Testis (tissue), 3 donors: ENCODE data around the gene TMEM44. TPM values are rescaled to one million over a fixed set of nuclear protein-coding genes. Genes with fewer than 3 reads are reported as not detected.
A peak's percentile ranks its signal among the peaks of the same experiment; 100 is the strongest.

ENCODE experiments used
- DNase-seq: peaks from one replicate; pipeline ENCODE4 v3.0.0-alpha.2; 2019
- H3K27ac ChIP-seq, 2 donors: fragments of 200-600 bp; sonication (generic); one replicate each; pipeline ENCODE4 v1.5.1; 2019
- H3K27me3 ChIP-seq: fragments of 200-600 bp; sonication (generic); one replicate; pipeline ENCODE4 v1.5.1; 2019
- H3K36me3 ChIP-seq: fragments of 200-600 bp; sonication (generic); one replicate; pipeline ENCODE4 v1.5.1; 2017; ENCODE audit warnings: low read depth; ENCODE audit errors: missing control alignments
- H3K4me1 ChIP-seq: fragments of 200-600 bp; sonication (generic); one replicate; pipeline ENCODE4 v1.5.1; 2019
- H3K4me3 ChIP-seq, 2 donors: fragments of 200-600 bp; sonication (generic); one replicate each; pipeline ENCODE4 v1.5.1; 2017 to 2019
- H3K9me3 ChIP-seq: fragments of 200-600 bp; sonication (generic); one replicate; pipeline ENCODE4 v1.5.1; 2017
- POLR2A ChIP-seq: fragments of 450-650 bp; IDR thresholded peaks from one replicate; pipeline ENCODE4 v1.6.1; 2017; ENCODE audit warnings: antibody characterized with exemption, mild to moderate bottlenecking, moderate library complexity
- WGBS, 2 donors: methylation state at CpG; one replicate each; pipeline ENCODE4 v1.1.5; 2018; 5-methylcytosine and 5-hydroxymethylcytosine counted together
- intact Hi-C: fragments of 100-400 bp; cut with DNase I; formaldehyde crosslinking; loops from one replicate; pipeline ENCODE4 v1.15.1; 2023; ENCODE audit warnings: low total_unique reads
- polyA plus RNA-seq: library from polyadenylated mRNA; stranded (reverse); fragments of 350-450 nt; fragmentation: Illumina TruSeq; extraction: RNeasy Lipid Tissue Mini Kit (QIAGEN cat#74804); gene quantifications from one replicate; pipeline ENCODE4 v1.2.3, GENCODE V29; 2014; ENCODE audit warnings: low read depth, low replicate concordance; ENCODE audit not compliant: insufficient read depth
- small RNA-seq, 2 donors: library from RNA; depleted of rRNA; stranded (forward); fragments of <200 nt; gene quantifications; one replicate each; pipeline ENCODE3, GENCODE V24; 2016
- total RNA-seq, 2 donors: library from RNA; depleted of rRNA; stranded (reverse); fragments of >200 nt; gene quantifications; one replicate each; pipeline ENCODE4 v1.2.3, GENCODE V29; 2016
- TF ChIP-seq, protein P1 (sequence below), 3 experiments: fragments of 450-650 bp in 2 of 3; fragments of 200-600 bp in 1 of 3; sonication (generic) in 1 of 3; IDR thresholded peaks; one replicate each; pipeline ENCODE4 v1.5.1; 2016 to 2019; ENCODE audit warnings: antibody characterized with exemption in 3 of 3, mild to moderate bottlenecking in 2 of 3, moderate library complexity in 1 of 3

TMEM44 gene
- total and polyA plus RNA-seq, 3 donors from 2014 or later, result 6.8 to 14.9 (median 10.7) TPM

GRCh38 chr3:194541483-194541882 is 91.7 kb downstream of the TMEM44 start:
- Histone ChIP-seq H3K36me3 (no peaks in the 10 kb centered on the region), H3K9me3 (no peaks in the 10 kb centered on the region), H3K4me1 (peaks cover 6% of the 10 kb centered on the region), H3K27ac (no peak overlapping the region), H3K27me3 (no peaks in the 10 kb centered on the region), H3K4me3 (no peak overlapping the region)
- intact Hi-C loops, result no loop called here
- WGBS, 2 donors, result 95 to 96% methylated on average over 8 of the region's 8 CpGs
- no peak for TF ChIP-seq POLR2A
- TF ChIP-seq, protein P1, sequence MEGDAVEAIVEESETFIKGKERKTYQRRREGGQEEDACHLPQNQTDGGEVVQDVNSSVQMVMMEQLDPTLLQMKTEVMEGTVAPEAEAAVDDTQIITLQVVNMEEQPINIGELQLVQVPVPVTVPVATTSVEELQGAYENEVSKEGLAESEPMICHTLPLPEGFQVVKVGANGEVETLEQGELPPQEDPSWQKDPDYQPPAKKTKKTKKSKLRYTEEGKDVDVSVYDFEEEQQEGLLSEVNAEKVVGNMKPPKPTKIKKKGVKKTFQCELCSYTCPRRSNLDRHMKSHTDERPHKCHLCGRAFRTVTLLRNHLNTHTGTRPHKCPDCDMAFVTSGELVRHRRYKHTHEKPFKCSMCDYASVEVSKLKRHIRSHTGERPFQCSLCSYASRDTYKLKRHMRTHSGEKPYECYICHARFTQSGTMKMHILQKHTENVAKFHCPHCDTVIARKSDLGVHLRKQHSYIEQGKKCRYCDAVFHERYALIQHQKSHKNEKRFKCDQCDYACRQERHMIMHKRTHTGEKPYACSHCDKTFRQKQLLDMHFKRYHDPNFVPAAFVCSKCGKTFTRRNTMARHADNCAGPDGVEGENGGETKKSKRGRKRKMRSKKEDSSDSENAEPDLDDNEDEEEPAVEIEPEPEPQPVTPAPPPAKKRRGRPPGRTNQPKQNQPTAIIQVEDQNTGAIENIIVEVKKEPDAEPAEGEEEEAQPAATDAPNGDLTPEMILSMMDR (IDR thresholded peaks at IDR 0.05), result no peak
- no peak for DNase-seq

DNA sequence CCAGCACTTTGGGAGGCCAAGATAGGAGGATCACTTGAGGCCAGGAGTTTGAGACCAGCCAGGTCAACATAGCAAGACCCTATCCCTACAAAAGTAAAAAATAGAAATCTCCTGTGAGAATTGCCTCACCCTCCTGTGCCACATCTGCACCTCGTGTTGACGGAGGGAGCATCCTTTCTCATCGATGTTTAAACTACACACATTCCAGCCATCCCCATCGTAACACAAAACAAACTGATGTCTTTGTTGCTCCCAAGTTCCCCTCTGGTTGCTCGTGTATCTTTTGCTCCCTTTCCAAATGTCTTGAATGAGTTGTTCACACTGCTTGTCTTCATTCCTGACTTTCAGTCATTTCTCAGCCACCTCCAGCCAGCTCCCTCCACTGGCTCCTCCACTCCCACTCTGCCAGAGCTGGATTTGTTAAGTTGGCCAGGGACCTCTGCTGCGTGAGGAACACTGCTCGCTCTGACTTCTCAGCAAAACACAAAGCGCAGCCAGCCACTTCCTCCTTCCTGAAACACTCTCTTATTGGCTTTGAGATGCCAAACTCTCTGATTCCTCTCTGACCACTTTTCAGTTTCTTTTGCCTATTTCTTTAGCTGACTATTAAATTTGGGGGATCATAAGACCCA is 92.8 kb downstream of the TMEM44 start:
- H3K36me3 ChIP-seq, result no peaks in the 10 kb centered on the region
- H3K4me1 ChIP-seq, result peaks cover 6% of the 10 kb centered on the region
- no peak overlapping the region for H3K4me3 ChIP-seq
- 65 to 78% methylated on average over 8 of the region's 8 CpGs for WGBS, 2 donors
- no peaks in the 10 kb centered on the region for H3K27me3 ChIP-seq
- intact Hi-C loops, result no loop called here
- no peak for TF ChIP-seq POLR2A
- TF ChIP-seq, protein P1 (IDR thresholded peaks at IDR 0.05), result no peak
- peak; percentile 38 for DNase-seq
- H3K9me3 ChIP-seq, result no peaks in the 10 kb centered on the region
- H3K27ac ChIP-seq, result no peak overlapping the region

DNA sequence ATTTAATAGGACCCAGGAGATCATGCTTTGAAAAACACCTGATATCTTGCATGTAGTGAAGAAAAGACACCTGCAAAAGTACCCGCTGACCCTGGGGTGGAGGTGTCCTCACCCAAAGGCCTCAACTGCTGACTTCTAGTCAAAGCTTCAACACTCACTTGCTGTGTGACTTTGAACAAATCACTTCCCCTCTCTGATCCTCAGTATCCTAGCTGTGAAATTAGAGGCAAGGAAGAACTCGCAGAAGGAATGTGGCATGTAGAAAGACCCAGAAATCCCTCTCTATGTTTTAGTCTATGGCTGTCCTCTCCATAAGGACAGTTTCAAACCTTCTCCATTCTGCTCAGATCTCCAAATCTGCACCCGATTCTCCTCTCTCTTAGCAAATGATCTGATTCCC is 93.7 kb downstream of the TMEM44 start:
- H3K9me3 ChIP-seq, result no peaks in the 10 kb centered on the region
- H3K27me3 ChIP-seq, result no peaks in the 10 kb centered on the region
- no peak overlapping the region for H3K27ac ChIP-seq
- 93 to 98% methylated on average over 3 of the region's 3 CpGs for whole genome bisulfite sequencing, 2 donors
- H3K4me1 ChIP-seq, result peaks cover 6% of the 10 kb centered on the region
- intact Hi-C loops, result no loop called here
- no peak overlapping the region for H3K4me3 ChIP-seq
- no peak for TF ChIP-seq POLR2A
- TF ChIP-seq, protein P1 (IDR thresholded peaks at IDR 0.05), result no peak
- no peaks in the 10 kb centered on the region for H3K36me3 ChIP-seq
- DNase-seq, result no peak

DNA sequence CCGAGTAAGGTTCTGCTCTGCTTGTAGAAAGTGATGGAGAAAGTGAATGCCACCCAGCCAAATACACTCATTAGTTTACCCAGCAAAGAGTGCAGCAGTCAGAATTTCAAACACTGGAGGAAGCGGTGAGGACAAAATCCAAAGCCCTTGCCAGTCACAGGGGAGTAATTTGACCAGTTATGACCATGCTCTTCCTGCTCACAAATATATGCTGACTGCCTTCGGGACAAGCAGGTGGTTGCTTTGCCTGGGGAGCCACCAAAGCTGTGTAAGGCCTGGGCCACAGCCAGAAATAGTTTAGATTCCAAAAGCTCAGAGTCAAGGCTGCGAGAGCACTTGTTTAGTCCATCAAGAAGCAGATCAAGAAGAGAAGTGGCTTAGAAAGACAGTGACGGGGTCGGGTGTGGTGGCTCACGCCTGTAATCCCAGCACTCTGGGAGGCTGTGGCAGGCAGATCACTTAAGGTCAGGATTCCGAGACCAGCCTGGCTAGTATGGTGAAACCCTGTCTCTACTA is 95.4 kb downstream of the TMEM44 start:
- no peak overlapping the region for H3K4me3 ChIP-seq
- no peaks in the 10 kb centered on the region for H3K27me3 ChIP-seq
- peak; percentile 23 for DNase-seq
- H3K4me1 ChIP-seq, result peaks cover 6% of the 10 kb centered on the region
- intact Hi-C loops, result no loop called here
- no peak overlapping the region for H3K27ac ChIP-seq
- H3K9me3 ChIP-seq, result no peaks in the 10 kb centered on the region
- 64 to 68% methylated on average over 8 of the region's 8 CpGs for WGBS, 2 donors
- TF ChIP-seq POLR2A, result no peak
- TF ChIP-seq, protein P1 (IDR thresholded peaks at IDR 0.05), result no peak
- H3K36me3 ChIP-seq, result no peaks in the 10 kb centered on the region

Small RNAs within 50 kb of the gene (small RNA-seq; reads per million reads assigned to genes)
- gene AC046143.2, result 0 reads per million in 2 donors

Other genes with a start within 250 kb of the TMEM44 start
- under 1 TPM; 0.06 to 0.16 TPM for gene GP5, start 234.2 kb downstream of the TMEM44 start, total RNA-seq
- not detected for gene GP5, start 234.2 kb downstream of the TMEM44 start, polyA plus RNA-seq
- gene ATP13A3, start 146.4 kb downstream of the TMEM44 start, total RNA-seq, result 10 to 100 TPM; 51.8 to 62.3 TPM
- gene ATP13A3, start 146.4 kb downstream of the TMEM44 start, polyA plus RNA-seq, result 26.6 TPM
- gene LSG1, start 38.8 kb upstream of the TMEM44 start, total RNA-seq, result 10 to 100 TPM; 50.5 to 56.1 TPM
- 47.4 TPM for gene LSG1, start 38.8 kb upstream of the TMEM44 start, polyA plus RNA-seq
- gene FAM43A, start 52.5 kb upstream of the TMEM44 start, total RNA-seq, result 10 to 100 TPM; 13.1 to 22.1 TPM
- gene FAM43A, start 52.5 kb upstream of the TMEM44 start, polyA plus RNA-seq, result 7.5 TPM